WTC11 (cell line): ENCODE data around the gene RAC3. TPM values are rescaled to one million over a fixed set of nuclear protein-coding genes. Genes with fewer than 3 reads are reported as not detected.

Experiments used
- ATAC-seq: fragments of 200-7000 bp; cut with Tn5 transposase; 2 replicates; pipeline ENCODE4 v1.10.0; 2021; ENCODE audit warnings: mild to moderate bottlenecking, moderate library complexity
- CTCF ChIA-PET: fragments of 300-600 bp; sonication (Branson Sonifier 250); formaldehyde crosslinking; loops from one replicate; lab custom pipeline; 2021; ENCODE audit warnings: antibody characterized with exemption; lab: Charles Lee
- POLR2A ChIA-PET: fragments of 350-600 bp; sonication (Branson Sonifier 250); formaldehyde crosslinking; loops from one replicate; lab custom pipeline; 2021; ENCODE audit warnings: antibody characterized with exemption; lab: Charles Lee
- DNase-seq: peaks from one replicate; pipeline ENCODE4 v3.0.0; 2021; ENCODE audit warnings: low spot score
- H3K27ac Mint-ChIP-seq: 2 replicates; pipeline ENCODE4 v1.8.0; 2021; ENCODE audit warnings: mixed read lengths
- H3K27me3 Mint-ChIP-seq: 2 replicates; pipeline ENCODE4 v1.8.0; 2021; ENCODE audit warnings: low read depth, mild to moderate bottlenecking, moderate library complexity, mixed read lengths
- H3K36me3 Mint-ChIP-seq: 2 replicates; pipeline ENCODE4 v1.8.0; 2021; ENCODE audit warnings: mixed read lengths
- H3K4me1 Mint-ChIP-seq: 2 replicates; pipeline ENCODE4 v1.8.0; 2022; ENCODE audit warnings: mixed read lengths
- H3K4me3 Mint-ChIP-seq: 2 replicates; pipeline ENCODE4 v1.8.0; 2021; ENCODE audit warnings: mild to moderate bottlenecking, moderate library complexity, mixed read lengths
- H3K9me3 Mint-ChIP-seq: 2 replicates; pipeline ENCODE4 v1.8.0; 2021; ENCODE audit warnings: mixed read lengths
- AR ChIP-seq: fragments of 250-450 bp; sonication (Bioruptor Pico); IDR thresholded peaks from 2 replicates; pipeline ENCODE4 v1.9.0; 2021; ENCODE audit warnings: mild to moderate bottlenecking
- ATF6 ChIP-seq: sonication (generic); formaldehyde crosslinking; IDR thresholded peaks from 2 replicates; pipeline ENCODE4 v1.8.1; 2023; ENCODE audit warnings: mild to moderate bottlenecking, missing genetic modification reagents
- CBFB ChIP-seq: sonication (generic); formaldehyde crosslinking; IDR thresholded peaks from 2 replicates; pipeline ENCODE4 v1.8.1; 2022; ENCODE audit warnings: mild to moderate bottlenecking, low read depth, missing genetic modification reagents
- CREM ChIP-seq: sonication (generic); formaldehyde crosslinking; IDR thresholded peaks from 2 replicates; pipeline ENCODE4 v1.8.1; 2022; ENCODE audit warnings: mild to moderate bottlenecking, missing genetic modification reagents, moderate library complexity
- E2F5 ChIP-seq: sonication (generic); formaldehyde crosslinking; IDR thresholded peaks from 2 replicates; pipeline ENCODE4 v1.8.1; 2022; ENCODE audit warnings: mild to moderate bottlenecking, moderate library complexity, missing genetic modification reagents
- ETV6 ChIP-seq: sonication (generic); formaldehyde crosslinking; IDR thresholded peaks from 2 replicates; pipeline ENCODE4 v1.8.1; 2022; ENCODE audit warnings: mild to moderate bottlenecking, missing genetic modification reagents
- GTF2I ChIP-seq: fragments of 250-450 bp; sonication (Bioruptor Pico); conservative IDR thresholded peaks from 2 replicates; pipeline ENCODE4 v1.4.0; 2021; ENCODE audit warnings: mild to moderate bottlenecking
- IRF2 ChIP-seq: sonication (generic); formaldehyde crosslinking; IDR thresholded peaks from 2 replicates; pipeline ENCODE4 v1.8.0; 2022; ENCODE audit warnings: low read depth, missing genetic modification reagents, borderline replicate concordance
- JUN ChIP-seq: sonication (generic); formaldehyde crosslinking; IDR thresholded peaks from 2 replicates; pipeline ENCODE4 v1.8.0; 2023; ENCODE audit warnings: mild to moderate bottlenecking, missing genetic modification reagents
- KAT7 ChIP-seq: sonication (generic); formaldehyde crosslinking; IDR thresholded peaks from 2 replicates; pipeline ENCODE4 v1.8.1; 2023; ENCODE audit warnings: missing genetic modification reagents, mild to moderate bottlenecking, borderline replicate concordance
- MXD4 ChIP-seq: fragments of 250-450 bp; sonication (Bioruptor Pico); IDR thresholded peaks from 2 replicates; pipeline ENCODE4 v1.8.0; 2021; ENCODE audit warnings: mild to moderate bottlenecking, moderate library complexity, borderline replicate concordance
- NFATC4 ChIP-seq: fragments of 250-450 bp; sonication (Bioruptor Pico); IDR thresholded peaks from 2 replicates; pipeline ENCODE4 v1.9.0; 2021; ENCODE audit warnings: mild to moderate bottlenecking
- NFYB ChIP-seq: sonication (generic); formaldehyde crosslinking; conservative IDR thresholded peaks from 2 replicates; pipeline ENCODE4 v1.8.0; 2022; ENCODE audit warnings: low read depth, missing genetic modification reagents
- NR1H2 ChIP-seq: sonication (generic); formaldehyde crosslinking; IDR thresholded peaks from 2 replicates; pipeline ENCODE4 v1.9.0; 2021; ENCODE audit warnings: mild to moderate bottlenecking, moderate library complexity, missing genetic modification reagents
- PRDM15 ChIP-seq: sonication (generic); formaldehyde crosslinking; IDR thresholded peaks from 2 replicates; pipeline ENCODE4 v1.8.0; 2022; ENCODE audit warnings: missing genetic modification reagents
- SOX15 ChIP-seq: fragments of 250-450 bp; sonication (Bioruptor Pico); IDR thresholded peaks from 2 replicates; pipeline ENCODE4 v1.9.0; 2021; ENCODE audit warnings: mild to moderate bottlenecking
- TEAD1 ChIP-seq: sonication (generic); formaldehyde crosslinking; IDR thresholded peaks from 2 replicates; pipeline ENCODE4 v1.8.0; 2022; ENCODE audit warnings: mild to moderate bottlenecking, missing genetic modification reagents
- TP53 ChIP-seq: sonication (generic); formaldehyde crosslinking; IDR thresholded peaks from 2 replicates; pipeline ENCODE4 v1.8.1; 2023; ENCODE audit warnings: mild to moderate bottlenecking, missing genetic modification reagents
- ZNF138 ChIP-seq: sonication (generic); formaldehyde crosslinking; conservative IDR thresholded peaks from 2 replicates; pipeline ENCODE4 v1.8.1; 2022; ENCODE audit warnings: mild to moderate bottlenecking, moderate library complexity, missing genetic modification reagents
- ZNF219 ChIP-seq: sonication (generic); formaldehyde crosslinking; IDR thresholded peaks from 2 replicates; pipeline ENCODE4 v1.8.0; 2023; ENCODE audit warnings: missing genetic modification reagents, mild to moderate bottlenecking, borderline replicate concordance
- ZNF416 ChIP-seq: fragments of 250-450 bp; sonication (Bioruptor Pico); IDR thresholded peaks from 2 replicates; pipeline ENCODE4 v1.9.0; 2021; ENCODE audit warnings: mild to moderate bottlenecking, inconsistent platforms
- ZNF671 ChIP-seq: fragments of 250-450 bp; sonication (Bioruptor Pico); IDR thresholded peaks from 2 replicates; pipeline ENCODE4 v1.8.0; 2021; ENCODE audit warnings: mild to moderate bottlenecking
- total RNA-seq: library from RNA; stranded (reverse); gene quantifications from 3 replicates; pipeline ENCODE4 v1.2.3, GENCODE V29; 2021
- TF ChIP-seq, protein P1 (sequence below): sonication (generic); formaldehyde crosslinking; IDR thresholded peaks from 2 replicates; pipeline ENCODE4 v1.8.0; 2023; ENCODE audit warnings: mild to moderate bottlenecking, missing genetic modification reagents
- TF ChIP-seq, protein P2 (sequence below): fragments of 250-450 bp; sonication (Bioruptor Pico); IDR thresholded peaks from 2 replicates; pipeline ENCODE4 v2.1.2; 2022; ENCODE audit warnings: mild to moderate bottlenecking, moderate library complexity

RAC3 gene
- total RNA-seq, 1 experiment from 2014 or later = 163 TPM

DNA sequence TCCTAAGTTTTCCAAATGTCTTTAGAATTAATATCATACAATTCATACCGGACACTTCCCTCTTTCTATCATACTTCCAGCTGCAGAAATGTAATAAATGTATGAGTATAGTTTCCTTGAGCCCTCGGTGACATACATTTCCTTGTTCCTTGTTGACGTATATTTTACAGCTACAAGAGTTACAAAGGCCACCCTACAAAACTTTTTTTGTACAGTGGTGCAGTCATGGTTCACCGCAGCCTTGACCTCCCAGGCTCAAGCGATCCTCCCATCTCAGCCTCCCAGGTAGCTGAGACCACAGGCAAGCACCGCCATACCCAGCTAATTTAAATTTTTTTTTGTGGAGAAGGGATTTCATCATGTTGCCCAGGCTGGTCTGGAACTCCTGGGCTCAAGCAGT is 41.3 kb downstream of the RAC3 start:
- no peak for DNase-seq
- no peak for TF ChIP-seq JUN (CRISPR knock-in tag)
- TF ChIP-seq CBFB (CRISPR knock-in tag) = no peak
- TF ChIP-seq E2F5 (CRISPR knock-in tag) = no peak
- no peak for TF ChIP-seq ETV6 (CRISPR knock-in tag)
- TF ChIP-seq IRF2 (CRISPR knock-in tag) = no peak
- TF ChIP-seq, protein P1, sequence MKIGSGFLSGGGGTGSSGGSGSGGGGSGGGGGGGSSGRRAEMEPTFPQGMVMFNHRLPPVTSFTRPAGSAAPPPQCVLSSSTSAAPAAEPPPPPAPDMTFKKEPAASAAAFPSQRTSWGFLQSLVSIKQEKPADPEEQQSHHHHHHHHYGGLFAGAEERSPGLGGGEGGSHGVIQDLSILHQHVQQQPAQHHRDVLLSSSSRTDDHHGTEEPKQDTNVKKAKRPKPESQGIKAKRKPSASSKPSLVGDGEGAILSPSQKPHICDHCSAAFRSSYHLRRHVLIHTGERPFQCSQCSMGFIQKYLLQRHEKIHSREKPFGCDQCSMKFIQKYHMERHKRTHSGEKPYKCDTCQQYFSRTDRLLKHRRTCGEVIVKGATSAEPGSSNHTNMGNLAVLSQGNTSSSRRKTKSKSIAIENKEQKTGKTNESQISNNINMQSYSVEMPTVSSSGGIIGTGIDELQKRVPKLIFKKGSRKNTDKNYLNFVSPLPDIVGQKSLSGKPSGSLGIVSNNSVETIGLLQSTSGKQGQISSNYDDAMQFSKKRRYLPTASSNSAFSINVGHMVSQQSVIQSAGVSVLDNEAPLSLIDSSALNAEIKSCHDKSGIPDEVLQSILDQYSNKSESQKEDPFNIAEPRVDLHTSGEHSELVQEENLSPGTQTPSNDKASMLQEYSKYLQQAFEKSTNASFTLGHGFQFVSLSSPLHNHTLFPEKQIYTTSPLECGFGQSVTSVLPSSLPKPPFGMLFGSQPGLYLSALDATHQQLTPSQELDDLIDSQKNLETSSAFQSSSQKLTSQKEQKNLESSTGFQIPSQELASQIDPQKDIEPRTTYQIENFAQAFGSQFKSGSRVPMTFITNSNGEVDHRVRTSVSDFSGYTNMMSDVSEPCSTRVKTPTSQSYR = no peak
- TF ChIP-seq GTF2I (CRISPR knock-in tag) = no peak
- TF ChIP-seq NR1H2 (CRISPR knock-in tag) = no peak
- TF ChIP-seq ATF6 (CRISPR knock-in tag) = no peak
- TF ChIP-seq, protein P2, sequence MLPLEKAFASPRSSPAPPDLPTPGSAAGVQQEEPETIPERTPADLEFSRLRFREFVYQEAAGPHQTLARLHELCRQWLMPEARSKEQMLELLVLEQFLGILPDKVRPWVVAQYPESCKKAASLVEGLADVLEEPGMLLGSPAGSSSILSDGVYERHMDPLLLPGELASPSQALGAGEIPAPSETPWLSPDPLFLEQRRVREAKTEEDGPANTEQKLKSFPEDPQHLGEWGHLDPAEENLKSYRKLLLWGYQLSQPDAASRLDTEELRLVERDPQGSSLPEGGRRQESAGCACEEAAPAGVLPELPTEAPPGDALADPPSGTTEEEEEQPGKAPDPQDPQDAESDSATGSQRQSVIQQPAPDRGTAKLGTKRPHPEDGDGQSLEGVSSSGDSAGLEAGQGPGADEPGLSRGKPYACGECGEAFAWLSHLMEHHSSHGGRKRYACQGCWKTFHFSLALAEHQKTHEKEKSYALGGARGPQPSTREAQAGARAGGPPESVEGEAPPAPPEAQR (CRISPR knock-in tag) = no peak
- no peak for TF ChIP-seq ZNF138 (CRISPR knock-in tag)
- no peak for TF ChIP-seq NFATC4 (CRISPR knock-in tag)
- TF ChIP-seq NFYB (CRISPR knock-in tag) = no peak
- no peak for TF ChIP-seq MXD4 (CRISPR knock-in tag)
- TF ChIP-seq ZNF416 (CRISPR knock-in tag) = no peak
- TF ChIP-seq SOX15 (CRISPR knock-in tag) = no peak
- no peaks in the 10 kb centered on the region for H3K36me3 Mint-ChIP-seq
- H3K27ac Mint-ChIP-seq = no peak overlapping the region
- H3K27me3 Mint-ChIP-seq = peaks cover 17% of the 10 kb centered on the region
- H3K4me3 Mint-ChIP-seq = no peak overlapping the region
- ChIA-PET POLR2A (no interaction called here), CTCF (interaction anchor here (0.8 to 1.7 kb wide), 2 partner anchors 42 to 81 kb away, joined by 4 to 8 read pairs; no protein-coding TSS in a partner anchor)
- no peak for ATAC-seq
- H3K4me1 Mint-ChIP-seq = no peaks in the 10 kb centered on the region
- no peaks in the 10 kb centered on the region for H3K9me3 Mint-ChIP-seq

GRCh38 chr17:82073446-82073845 is 42.0 kb downstream of the RAC3 start:
- ChIA-PET POLR2A (no interaction called here), CTCF (interaction anchor here (0.8 to 1.7 kb wide), 2 partner anchors 43 to 81 kb away, joined by 4 to 8 read pairs; no protein-coding TSS in a partner anchor)
- Mint-ChIP-seq H3K4me1 (no peaks in the 10 kb centered on the region), H3K27me3 (peaks cover 17% of the 10 kb centered on the region), H3K4me3 (no peak overlapping the region), H3K36me3 (peaks cover 3% of the 10 kb centered on the region), H3K27ac (no peak overlapping the region), H3K9me3 (no peaks in the 10 kb centered on the region)
- DNase-seq (no peak), ATAC-seq (no peak)
- no peak for TF ChIP-seq PRDM15 (CRISPR knock-in tag)
- no peak for TF ChIP-seq TP53 (CRISPR knock-in tag)
- no peak for TF ChIP-seq CREM
- TF ChIP-seq AR (CRISPR knock-in tag) = no peak
- no peak for TF ChIP-seq ZNF219
- TF ChIP-seq NR1H2 (CRISPR knock-in tag) = no peak
- no peak for TF ChIP-seq TEAD1 (CRISPR knock-in tag)
- no peak for TF ChIP-seq KAT7
- TF ChIP-seq ZNF671 (CRISPR knock-in tag) = no peak
